ENCODE results near the gene PNPLA1.

Gene PNPLA1

DNA sequence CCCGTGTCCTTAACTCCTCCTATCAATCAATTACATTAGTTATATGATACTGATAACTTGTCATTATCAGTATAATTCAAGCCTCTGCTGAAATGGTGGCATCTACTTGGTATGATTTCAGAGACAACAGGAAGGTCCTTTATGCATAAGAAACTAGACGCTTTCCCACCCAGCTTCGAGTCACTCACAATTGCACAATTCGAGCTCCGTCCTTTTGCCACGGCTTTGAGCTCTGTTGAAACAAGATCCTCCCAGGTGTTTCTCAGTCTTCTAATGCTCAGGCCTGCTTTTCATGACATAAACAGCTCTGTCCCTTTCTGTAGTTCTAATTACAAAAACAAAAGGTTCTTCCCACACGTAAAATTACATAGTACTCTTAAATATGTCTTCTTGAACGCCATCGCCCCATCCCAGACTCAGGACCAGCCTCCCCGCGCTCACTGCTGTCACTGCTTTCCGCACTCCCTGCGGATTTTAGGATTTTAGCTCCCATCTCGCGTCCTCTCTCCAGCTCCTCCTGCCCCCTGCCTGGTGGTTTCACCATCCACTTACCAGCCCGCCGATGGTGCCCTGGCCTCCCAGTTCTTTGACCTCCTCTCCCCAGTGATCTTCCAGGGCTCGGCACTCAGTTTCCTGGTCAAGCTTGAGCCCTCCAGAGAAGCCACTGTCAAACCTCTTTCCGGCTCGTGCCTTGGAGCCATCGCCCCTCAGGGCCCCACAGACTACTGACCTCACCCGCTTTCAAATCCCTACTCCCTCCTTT, 23.2 kb upstream of the PNPLA1 start:
- DNase-seq (ENCODE audit: low read depth in 2 of 2), result no peak

DNA sequence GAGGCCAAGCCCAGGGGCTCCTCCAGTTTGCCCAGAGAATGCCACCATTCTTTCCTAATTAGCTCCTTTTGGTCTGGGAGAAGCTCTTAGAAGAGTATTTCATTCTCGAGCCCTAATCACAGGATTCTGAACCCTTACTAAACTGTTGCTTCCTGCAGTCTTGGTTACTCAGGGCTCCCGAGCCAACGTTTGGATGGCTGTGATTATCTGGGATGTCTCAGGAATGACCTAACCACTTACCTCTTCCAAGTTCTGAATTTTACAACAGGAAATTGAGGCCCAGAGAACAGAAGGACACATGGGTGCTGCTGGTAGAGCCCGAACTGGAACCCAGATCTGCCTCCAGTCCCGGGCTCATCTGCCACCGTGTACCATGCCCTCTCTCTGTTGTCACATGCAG, 22.2 kb upstream of the PNPLA1 start:
- no peak for DNase-seq (ENCODE audit: low read depth in 2 of 2)

DNA sequence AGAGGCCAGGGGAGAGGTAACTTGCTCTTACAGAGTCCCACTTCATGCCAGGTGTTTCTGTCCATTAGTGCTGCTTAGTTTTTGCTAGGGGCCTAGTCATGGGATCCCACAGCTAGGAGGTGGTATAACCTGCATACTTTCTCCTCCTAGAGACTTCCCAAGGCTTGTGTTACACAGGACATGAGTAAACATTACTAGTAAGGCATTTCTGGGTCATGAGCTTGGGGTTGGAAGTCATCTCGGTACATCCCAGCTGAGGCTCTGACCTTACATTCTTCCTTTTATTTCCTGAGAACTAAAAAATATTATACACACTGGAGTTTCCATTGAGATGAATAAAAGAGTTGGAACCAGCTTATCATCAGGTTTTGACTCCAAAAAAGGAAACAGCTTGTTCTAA, 20.9 kb upstream of the PNPLA1 start:
- DNase-seq (ENCODE audit: low read depth in 2 of 2), result no peak

DNA sequence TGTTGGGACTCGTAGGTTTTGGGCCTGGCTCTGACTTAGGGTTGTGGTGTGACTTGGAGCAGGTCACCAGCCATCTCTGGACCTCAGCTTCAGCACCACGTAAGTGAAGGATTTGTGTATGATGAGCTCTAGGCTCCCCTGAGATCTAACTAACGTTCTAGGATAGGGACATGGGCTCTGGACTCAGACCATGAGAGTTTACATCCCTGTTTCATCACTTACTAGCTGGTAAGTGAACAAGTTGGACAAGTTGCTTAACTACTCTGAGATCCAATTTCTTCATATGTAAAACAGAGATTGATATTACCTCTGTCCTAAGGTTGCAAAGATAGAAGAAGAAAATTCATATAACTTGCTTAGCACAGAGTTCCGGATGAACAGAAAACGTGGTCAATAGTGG, 20.3 kb upstream of the PNPLA1 start:
- DNase-seq (ENCODE audit: low read depth in 2 of 2), result no peak

DNA sequence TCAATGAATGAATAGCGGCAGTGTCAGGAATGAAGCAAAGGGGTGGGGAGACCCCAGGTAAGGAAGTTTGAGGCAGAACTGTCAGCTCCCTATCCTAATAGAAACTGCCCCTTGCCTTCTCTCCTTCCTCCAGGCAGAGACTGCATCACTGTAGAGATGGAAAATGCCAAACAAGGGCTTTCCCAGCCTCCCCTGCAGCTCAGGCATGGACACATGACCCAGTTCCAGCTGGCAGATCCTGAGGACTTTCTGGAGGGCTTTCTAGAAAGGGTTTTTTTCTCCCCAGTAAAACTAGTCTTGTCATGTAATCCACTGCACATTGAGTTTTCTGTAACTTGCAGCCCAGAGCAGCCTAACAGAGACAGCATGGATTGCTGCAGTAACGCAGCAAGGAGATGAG, 17.9 kb upstream of the PNPLA1 start:
- DNase-seq (ENCODE audit: low read depth in 2 of 2), result no peak

DNA sequence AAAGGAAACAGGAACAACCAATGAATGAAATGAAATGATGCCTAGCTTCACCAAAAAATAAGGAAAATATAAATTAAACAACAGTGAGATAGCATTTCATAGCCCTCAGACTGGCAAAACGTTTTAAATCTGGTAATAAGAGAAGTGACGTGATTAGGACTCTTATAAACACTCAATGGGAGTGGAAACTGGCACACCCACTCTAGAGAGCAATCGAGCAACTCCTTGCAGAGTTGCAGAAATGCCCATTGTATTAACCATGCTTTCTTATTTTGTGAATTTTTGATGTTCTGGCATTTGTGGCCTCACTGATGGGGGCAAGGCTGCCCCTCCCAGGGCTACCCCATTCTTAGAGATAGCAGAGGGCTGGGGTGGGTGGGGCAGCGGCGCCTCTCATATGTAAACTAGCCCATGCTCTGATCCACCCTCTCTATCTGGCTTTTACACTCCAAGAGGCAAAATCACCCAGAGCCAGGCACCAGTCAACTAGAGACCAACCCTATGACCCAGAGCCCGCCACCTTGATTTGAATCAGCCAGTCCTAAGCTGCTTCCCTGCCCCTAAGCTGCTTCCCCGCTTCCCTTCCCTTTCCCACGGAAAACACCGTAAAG, 6.4 kb upstream of the PNPLA1 start:
- DNase-seq (ENCODE audit: low read depth in 2 of 2), result no peak

DNA sequence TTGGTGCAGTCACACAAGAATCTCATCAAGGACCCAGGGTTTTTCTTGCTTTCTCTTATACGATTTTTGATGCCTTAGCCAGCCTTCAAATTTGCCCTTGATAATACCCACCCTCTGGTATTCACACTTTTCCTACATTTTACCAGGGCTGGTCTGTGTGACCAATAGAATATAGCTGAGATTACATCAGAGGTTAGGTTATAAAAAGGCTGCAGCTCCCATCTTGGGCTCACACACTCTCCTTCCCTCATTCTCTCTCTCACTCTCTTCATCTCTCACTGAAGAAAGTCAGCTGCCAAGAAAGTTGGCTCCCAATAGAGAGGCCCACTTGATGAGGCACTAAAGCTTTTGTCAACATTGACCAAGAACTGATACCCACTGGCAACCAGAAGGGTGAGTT, 4.1 kb upstream of the PNPLA1 start:
- no peak for DNase-seq (ENCODE audit: low read depth in 2 of 2)

DNA sequence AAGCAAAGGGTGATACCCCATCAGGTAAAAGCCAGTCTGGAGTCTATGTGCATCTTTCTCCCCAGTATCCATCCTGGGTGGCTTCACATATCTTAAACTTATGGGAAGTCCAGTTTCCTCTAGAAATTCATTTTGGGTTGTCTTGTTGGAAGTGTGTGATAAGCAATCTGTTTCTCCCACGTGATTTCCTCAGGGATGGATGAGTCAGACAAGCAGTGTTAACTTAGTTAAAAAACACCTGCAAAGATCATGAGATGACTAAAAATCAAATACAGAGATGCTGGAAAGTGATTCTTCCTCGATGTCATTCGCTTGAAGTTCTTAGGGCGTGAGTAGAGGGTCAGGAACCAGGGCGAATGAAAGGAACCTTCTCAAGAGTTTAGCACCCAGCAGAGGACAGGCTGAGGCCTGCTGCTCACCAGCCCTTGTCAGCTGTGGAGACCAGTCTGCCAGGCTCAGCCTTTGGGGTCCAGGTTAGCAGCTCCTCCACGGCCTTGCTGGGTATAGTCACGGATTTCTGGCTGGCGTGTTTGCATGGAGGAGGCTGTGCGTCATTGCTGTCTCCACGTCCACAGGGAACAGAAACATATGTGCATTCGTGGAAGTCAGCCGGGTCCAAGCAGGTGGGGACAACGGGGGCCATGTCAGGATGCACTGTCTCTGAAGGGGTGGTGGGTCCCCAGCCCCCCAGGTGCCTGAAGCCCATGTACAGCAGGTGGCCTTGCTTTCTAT, 2.8 kb upstream of the PNPLA1 start:
- no peak for DNase-seq (ENCODE audit: low read depth in 2 of 2)

DNA sequence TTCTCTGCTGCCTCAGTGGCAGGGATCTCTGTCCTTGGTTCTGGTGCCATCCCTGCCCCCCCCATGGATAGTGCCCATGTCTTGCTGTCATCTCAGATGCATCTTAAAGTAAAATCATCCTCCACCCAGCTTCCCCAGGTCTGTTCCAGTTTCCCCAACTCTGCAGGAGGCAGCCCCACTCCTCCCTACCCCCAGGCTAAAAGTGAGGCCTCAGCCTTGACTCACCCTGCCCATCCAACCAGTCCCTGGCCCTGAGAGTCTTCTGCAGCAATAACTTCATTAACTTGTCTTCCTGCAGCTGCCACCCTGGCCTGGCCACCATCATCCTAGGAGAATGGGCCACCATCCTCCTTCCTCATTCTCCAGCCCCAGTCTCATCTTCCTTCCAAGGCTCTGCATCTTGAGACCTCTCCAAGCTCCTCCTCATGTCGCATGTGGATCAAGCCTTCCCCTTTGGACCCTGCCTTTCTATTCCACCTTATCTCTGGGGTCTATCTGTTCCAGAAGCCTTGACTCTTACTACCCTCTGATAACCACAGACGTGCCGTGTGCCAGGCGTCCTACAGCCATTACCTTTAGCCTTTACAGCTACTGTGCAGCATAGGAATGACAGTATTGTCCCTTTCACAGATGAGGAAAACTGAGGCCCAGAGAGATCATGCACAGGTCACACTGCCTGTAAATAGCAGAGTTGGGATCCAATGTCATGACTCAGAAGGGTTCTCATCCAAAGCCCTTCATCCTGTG, 2.0 kb upstream of the PNPLA1 start:
- DNase-seq (ENCODE audit: low read depth in 2 of 2), result no peak

DNA sequence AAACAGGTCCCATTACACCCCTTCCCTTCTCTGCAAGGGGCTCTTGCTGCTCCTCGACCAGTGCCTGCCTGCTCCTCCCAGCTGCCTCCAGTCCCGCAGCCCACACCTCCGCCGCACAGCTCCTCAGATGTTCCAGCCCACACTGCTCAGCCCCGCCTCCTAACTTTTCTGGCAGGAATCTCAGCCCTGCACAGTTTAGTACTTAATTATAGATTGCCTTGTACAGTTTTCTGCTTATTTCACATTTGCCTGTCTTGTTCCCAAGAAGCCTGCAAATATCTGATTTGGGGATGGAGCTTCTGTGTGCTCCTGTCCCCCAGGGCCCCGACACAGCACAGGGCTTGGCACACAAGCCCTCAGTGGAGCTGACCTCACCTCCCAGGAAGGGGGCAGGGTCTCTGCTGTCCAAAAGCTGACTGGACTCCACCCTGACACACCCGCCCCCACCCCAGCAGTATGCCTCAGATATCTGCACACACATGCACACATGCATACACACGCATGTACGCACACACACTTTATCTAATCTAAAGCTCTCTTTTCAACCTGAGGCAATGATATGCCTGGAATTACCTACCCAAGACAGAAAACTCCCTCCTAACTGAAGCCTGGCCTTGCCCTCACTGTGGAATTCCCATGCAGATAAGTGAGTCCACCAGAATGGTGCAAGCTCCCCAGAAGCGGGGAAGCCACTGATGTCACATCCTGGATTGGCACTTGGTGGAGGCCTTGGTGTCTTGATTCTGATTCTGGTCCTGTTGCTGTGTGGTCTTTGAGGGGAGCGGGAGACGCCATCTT, 1.2 kb upstream of the PNPLA1 start:
- no peak for DNase-seq (ENCODE audit: low read depth in 2 of 2)

DNA sequence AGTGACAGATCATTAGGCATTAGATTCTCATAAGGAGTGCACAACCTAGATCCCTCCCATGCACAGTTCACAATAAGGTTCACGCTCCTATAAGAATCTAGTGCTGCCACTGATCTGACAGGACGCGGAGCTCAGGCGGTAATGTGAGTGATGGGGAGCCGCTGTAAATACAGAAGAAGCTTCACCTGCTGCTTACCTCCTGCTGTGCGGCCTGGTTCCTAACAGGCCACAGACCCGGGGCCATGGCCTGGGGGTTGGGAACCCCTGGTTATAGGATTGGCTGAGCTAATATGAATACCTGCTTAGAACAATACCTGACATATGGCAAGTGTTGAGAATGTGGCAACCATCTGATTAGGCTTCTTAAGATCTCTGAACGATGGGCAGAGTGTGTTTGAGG, 2.4 kb downstream of the PNPLA1 start:
- no peak for DNase-seq (ENCODE audit: low read depth in 2 of 2)

DNA sequence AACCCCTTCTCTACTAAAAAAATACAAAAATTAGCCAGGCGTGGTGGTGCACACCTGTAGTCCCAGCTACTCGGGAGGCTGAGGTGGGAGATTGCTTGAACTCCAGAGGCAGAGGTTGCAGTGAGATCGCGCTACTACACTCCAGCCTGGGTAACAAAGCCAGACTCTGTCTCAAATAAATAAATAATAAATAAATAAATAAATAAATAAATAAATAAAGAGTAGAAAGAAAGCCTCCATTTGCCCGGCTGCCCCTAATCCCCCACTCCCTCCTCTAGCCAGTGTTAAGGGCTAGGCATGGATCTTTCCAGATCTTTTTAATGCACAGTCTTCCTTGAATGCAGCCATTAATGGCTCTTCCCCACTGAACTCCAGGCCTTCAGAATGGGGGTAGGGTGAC, 3.2 kb downstream of the PNPLA1 start:
- no peak for DNase-seq (ENCODE audit: low read depth in 2 of 2)

DNA sequence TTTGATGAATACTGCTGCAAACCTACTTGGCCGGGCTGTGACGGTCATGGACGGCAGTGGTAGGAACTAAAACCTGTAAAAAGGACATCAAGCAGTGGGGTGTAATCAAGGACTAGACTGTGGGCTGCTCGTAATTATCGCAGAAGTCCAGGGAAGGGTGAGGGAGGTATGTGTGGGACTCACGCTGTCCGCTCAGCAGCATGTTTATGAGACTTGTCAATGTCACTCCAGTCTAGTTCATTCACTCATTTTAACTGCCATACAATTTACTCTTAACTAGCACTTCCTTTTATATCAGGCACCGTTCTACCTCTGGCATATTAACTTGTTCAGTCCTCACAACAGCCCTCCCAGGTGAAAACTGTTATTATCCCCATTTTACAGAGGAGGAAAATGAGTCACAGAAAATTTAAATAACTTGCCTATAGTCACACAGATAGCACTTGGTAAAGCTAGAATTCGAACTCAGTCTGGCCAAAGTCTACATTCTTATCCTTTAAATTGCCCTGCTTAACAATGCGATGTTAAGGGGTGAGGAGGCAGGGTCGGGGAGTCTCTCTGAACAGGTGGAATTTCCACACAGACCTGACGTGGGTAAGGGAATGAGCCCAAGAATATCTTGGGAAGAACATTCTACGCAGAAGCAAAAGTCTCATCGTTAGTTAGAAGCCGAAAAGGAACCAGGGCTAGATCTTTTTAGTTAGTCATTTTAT, 4.1 kb downstream of the PNPLA1 start:
- DNase-seq (ENCODE audit: low read depth in 2 of 2), result no peak

DNA sequence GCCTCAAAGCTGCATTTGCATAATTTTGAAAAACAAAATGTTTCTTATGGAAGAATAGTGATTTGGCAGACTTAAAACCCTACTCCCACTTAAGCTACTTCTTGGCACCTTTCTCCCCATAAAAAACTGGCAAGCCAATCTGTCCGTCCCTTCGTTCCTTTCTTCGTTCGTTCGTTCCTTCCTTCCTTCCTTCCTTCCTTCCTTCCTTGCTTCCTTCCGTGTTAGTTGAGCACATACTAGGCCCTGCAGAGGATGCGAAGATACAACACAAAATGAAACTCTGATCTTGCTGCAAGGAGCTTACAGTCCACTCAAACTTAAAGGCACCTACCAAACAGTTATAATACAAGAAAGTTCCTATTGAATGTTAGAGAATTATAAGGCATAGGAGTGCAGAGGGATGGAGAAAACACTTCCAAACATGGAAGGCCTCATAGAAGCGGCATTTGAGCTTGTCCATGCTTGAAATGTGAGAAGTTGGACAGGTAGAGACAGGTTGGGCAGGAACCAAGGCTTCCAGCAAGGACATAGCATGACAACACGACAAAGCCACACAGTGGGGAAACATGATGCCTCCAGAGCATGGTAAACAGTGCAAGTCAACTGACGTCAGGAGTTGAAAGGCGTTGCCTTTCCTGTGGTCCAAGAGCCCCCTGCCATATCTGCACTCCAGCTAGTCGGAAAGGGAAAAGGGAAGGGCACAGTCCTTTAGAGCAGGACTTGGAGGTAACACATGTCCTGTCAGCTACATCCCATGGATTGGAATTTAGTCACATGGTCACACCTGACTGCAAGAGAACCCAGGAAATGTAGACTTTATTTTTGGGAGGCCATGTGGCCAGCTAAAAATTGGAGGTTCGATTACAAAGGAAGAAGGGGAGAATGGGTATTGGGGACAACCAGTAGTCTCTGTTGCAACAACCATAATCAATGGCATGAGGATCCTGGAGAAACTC, 7.0 kb downstream of the PNPLA1 start:
- no peak for DNase-seq (ENCODE audit: low read depth in 2 of 2)

DNA sequence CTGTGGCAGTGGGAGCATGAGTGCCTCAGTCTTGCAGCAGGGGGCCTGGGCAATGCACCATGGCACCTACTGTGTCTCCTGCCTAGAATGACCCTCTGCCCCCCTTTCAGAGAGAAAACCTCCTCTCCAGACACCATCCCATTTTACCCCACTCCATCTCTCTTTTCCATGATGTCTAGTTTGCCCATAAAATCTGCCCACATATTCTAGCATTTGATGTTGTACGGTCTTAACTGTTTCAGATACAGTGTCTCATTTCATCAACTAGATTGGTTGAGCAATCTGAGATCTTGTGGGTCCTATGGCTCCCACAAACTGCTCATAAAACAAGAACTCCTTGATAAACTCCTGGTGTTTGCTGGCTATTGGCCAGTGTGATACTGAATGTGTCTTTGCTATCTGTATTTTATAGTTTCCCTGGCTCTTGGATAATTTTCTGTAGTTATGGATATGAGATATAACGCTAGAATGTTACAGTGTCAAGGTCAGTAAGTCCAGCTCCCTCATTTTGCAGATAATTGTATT, 8.1 kb downstream of the PNPLA1 start:
- no peak for DNase-seq (ENCODE audit: low read depth in 2 of 2)

DNA sequence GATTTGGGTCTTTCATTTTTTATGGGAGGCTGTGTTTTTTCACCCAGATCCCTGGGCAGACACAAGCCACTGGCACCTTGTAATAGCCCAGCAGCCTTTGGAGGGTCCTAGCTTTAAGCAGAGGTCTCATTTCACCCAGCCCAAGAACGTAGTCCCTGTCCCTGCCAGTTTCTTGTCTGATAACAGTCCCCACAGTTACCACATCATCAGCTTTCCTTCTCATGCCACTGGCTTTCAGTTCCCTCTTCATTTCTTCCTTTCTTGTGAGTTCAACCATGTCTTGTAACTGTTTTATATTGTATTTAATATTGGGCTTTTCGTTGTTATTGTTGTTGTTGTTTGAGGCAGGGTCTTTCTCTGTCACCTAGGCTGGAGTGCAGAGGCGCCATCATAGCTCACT, 10.6 kb downstream of the PNPLA1 start:
- DNase-seq (ENCODE audit: low read depth in 2 of 2), result no peak

DNA sequence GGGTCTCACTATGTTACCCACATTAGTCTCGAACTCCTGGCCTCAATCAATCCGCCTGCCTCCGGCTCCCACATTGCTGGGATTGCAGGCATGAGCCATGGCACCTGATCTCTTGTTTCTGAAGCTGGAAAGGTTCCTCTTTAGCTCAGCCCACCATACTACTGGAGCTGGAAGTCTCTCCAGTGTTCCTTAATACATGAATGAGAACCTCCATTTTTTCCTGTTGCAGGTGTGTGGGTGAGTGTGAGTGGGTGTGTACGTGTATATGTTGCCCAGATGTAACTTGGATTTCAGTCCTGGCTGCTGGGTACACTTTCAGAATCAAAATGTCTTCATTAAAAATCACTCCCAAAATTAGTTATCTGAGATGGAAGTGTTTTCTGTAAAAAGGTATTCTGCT, 11.1 kb downstream of the PNPLA1 start:
- no peak for DNase-seq (ENCODE audit: low read depth in 2 of 2)

DNA sequence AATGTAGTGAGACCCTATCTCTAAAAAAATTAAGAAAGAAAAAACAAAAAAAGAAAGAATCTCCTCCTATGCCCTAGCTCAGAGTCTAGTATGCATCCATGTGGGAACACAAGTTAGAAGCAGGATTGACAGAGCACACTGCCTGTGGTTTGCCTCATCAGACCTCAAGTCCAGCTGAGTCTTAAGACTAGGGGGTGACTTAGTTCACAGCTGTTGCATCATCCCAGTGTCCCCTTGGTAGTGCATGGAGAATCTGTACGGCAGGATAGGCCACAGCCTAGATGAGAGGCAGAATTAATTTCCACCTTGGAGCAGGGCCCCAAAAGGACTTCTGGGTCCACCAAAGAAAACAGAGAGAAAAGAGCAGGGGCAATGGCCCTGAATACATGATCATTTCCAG, 13.7 kb downstream of the PNPLA1 start:
- no peak for DNase-seq (ENCODE audit: low read depth in 2 of 2)

DNA sequence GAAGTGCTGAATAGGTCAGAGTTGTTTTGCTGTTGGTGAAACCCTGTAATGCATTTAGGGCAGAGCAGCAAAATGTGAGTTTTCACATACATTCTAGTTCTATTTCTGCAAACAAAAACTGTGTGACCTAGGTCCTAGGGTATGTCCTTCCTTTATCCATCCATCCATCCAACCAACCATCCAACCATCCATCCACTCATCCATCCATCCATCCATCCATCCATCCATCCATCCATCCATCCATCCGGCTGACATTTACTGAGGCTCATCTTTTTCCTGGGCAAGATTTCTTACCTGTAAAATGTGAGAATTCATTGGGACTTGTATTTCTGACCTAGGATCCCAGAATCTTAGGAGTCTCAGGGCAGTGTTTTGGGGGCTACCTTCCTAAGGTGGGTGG, 14.5 kb downstream of the PNPLA1 start:
- DNase-seq (ENCODE audit: low read depth in 2 of 2), result no peak

Measured in stimulated activated CD4-positive, alpha-beta T cell treated with anti-CD3 and anti-CD28 coated beads, Interleukin-1b, Interleukin-23, amount 100 ng/mL, for 1 hour (primary cell).